ENCODE results near the gene TBXAS1. TPM values are rescaled to one million over a fixed set of nuclear protein-coding genes. Genes with fewer than 3 reads are reported as not detected.

The TBXAS1 gene
- total and polyA plus RNA-seq, 2 experiments from 2014 or later: 1.3 TPM; not detected in 1

- H3K4me1 ChIP-seq (ENCODE audit: insufficient read depth): no peaks in the 10 kb centered on the region
- TF ChIP-seq ZNF462 (CRISPR knock-in tag; IDR thresholded peaks at IDR 0.05) (no peak), CREB1 (CRISPR knock-in tag; IDR thresholded peaks at IDR 0.05; ENCODE audit: low read depth) (no peak), CTCF (conservative IDR thresholded peaks at IDR 0.05; ENCODE audit: low read depth in 2 of 2) (no peak), STAT1 (IDR thresholded peaks at IDR 0.05; ENCODE audit: unreplicated experiment) (no peak), EZH2 (IDR thresholded peaks at IDR 0.05; ENCODE audit: low read depth, unreplicated experiment) (no peak), ETS1 (IDR thresholded peaks at IDR 0.05) (no peak), NANOG (IDR thresholded peaks at IDR 0.05; ENCODE audit: borderline replicate concordance) (no peak), ZNF114 (CRISPR knock-in tag; IDR thresholded peaks at IDR 0.05) (no peak), EZH2phosphoT487 (IDR thresholded peaks at IDR 0.05; ENCODE audit: unreplicated experiment) (no peak), ZNF331 (CRISPR knock-in tag; IDR thresholded peaks at IDR 0.05; ENCODE audit: low read depth) (no peak), POLR2AphosphoS5 (IDR thresholded peaks at IDR 0.05; ENCODE audit: low read depth) (no peak), REST (IDR thresholded peaks at IDR 0.05; ENCODE audit: unreplicated experiment) (no peak), JUNB (IDR thresholded peaks at IDR 0.05; ENCODE audit: unreplicated experiment) (no peak)
- no peaks in the 10 kb centered on the region for H3K9me2 ChIP-seq (ENCODE audit: insufficient read depth)
- H3K79me2 ChIP-seq (replicated peaks; ENCODE audit: insufficient read depth): no peaks in the 10 kb centered on the region
- H3K27me3 ChIP-seq (ENCODE audit: insufficient read depth): no peaks in the 10 kb centered on the region
- H3K27ac ChIP-seq (ENCODE audit: low read depth): no peak overlapping the region
- no peaks in the 10 kb centered on the region for H4K20me1 ChIP-seq (replicated peaks; ENCODE audit: insufficient read depth)
- H3K4me3 ChIP-seq: no peak overlapping the region
- no peaks in the 10 kb centered on the region for H3F3A ChIP-seq (replicated peaks; ENCODE audit: low read depth)
- Mint-ChIP-seq H3K4me3 (no peak overlapping the region), H3K27ac (no peak overlapping the region), H3K27me3 (ENCODE audit: insufficient read depth, low read depth, poor library complexity) (peaks cover 2% of the 10 kb centered on the region), H3K9me3 (peaks cover 3% of the 10 kb centered on the region; the same call in 1 of the 3 replicates), H3K36me3 (ENCODE audit: low read depth) (peaks cover 7% of the 10 kb centered on the region; the same call in 2 of the 3 replicates), H3K4me1 (peaks cover 15% of the 10 kb centered on the region)
- DNase-seq (ENCODE audit: low spot score) (no peak), ATAC-seq (no peak)
- no peaks in the 10 kb centered on the region for H3K36me3 ChIP-seq (ENCODE audit: insufficient read depth)
- H3K4me2 ChIP-seq: no peak overlapping the region
- H2AFZ ChIP-seq: peak overlapping the region; percentile 38; the same call in 1 of the 2 replicates
Measured at GRCh38 chr7:139829775-139830117, 682 bp downstream of the TBXAS1 start.
